HG02798 (cell line): ENCODE results near the gene CIT.

Source experiments
- ATAC-seq: cut with Tn5 transposase; IDR thresholded peaks from one replicate; pipeline ENCODE4 v1.9.1; 2021; ENCODE audit warnings: mild to moderate bottlenecking; ENCODE audit not compliant: unreplicated experiment, poor library complexity

Gene CIT

GRCh38 chr12:119807380-119807779, 69.7 kb downstream of the CIT start:
- no peak for ATAC-seq

DNA sequence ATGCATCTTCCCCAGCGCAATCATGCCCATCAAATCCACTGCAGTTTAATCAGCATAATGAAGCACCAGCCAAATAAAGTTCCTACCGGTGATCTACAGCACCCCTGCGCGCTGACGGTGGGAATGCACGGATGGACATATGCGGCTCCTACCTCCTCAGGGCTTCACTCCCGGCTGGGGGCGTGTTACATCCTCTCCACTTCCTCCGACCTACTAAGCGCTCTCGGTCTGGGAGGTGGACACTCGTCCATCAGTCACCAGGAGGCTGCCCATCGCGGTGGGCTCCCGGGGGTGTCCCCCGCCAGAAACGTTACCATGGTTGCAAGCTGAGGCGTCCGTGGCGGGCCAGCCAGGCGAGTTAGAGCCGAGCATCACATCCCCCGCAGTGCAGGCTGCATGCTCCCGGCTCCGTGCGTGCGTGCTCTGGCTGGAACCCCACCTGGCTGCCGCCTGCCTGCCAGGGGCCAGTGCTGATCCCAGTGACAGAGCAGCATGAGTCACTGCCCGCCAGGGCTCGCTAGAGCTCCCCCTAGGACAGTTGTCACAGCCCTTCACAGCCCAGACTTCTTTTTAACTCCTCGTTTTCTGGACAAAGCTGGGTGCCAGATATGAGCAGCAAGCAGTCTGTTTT, 73.0 kb downstream of the CIT start:
- ATAC-seq, result no peak

DNA sequence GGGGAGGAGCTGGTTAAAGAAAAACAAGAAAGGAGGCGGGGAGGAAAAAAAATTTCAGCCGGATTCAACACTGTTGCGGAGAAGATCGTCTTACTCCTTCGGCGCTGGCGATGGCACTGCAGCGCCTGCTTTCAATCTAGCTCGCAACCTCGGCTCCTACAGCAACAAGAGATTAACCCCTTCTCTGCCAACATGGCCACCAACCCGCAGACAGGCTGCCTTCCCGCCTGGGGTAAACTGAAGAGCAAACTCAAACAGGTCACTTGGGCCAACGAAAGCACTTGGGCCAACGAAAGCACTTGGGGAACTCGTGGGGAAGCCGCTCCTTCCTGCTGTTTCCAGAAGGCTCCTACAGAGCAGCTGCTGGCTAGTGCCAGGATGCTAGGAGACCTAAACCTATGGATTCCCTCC, 73.7 kb downstream of the CIT start:
- ATAC-seq, result no peak

DNA sequence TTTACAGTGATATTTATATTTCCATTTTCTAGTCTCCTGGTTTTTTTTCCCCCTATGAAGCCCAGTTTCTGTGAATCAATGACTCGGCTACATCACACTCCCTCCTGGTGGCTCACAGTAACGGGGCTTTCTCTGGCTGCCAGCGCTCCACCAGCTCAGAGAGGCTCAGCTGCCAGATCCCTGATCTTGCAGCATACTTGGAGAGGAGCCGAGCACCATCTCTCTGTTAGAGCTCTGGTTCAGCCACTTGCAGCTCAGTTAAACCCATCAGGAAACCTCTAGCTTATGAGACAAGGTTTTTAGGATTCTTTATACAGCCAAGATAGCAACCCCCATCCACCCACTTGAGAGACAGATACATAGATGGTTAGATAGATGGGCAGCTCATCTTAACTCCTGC, 74.6 kb downstream of the CIT start:
- ATAC-seq, result no peak

GRCh38 chr12:119797090-119797489, 80.0 kb downstream of the CIT start:
- ATAC-seq, result no peak

DNA sequence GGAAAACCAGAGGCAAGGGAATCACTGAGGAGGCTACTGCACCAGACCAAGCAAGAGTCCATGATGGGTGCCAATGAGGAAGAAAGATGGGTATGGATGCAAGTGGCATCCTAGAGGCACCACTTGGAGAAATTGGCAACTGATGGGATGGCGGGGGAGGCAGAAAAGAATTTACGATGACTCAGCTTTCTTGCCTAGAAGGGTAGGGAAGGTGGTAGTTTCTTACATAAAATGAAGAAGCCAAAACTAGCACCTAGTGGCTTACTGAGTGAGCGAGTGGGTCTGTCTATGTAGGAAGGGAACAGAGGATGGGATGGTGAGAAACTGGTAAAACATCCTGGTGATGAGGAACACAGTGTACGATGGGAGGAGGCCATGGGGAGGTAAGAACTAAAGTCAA, 80.8 kb downstream of the CIT start:
- no peak for ATAC-seq

DNA sequence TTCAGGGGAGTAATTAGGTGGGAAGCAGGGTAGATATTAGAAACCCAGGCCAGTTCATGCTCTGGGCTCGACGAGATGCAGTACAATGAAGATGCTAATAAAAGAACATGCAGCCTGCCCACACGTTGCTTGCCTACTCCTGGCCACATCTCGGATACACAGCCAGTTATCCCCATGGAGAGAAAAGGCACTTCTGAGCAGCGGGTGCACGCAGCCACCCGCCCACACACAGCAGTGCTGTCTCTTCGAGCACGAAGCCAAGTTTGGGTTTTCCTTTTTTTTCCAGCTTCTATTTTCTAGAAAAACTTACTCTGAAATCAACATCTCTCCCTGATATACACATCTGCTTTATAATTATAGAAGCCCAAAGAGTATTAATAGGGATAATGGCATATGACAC, 85.7 kb downstream of the CIT start:
- no peak for ATAC-seq

DNA sequence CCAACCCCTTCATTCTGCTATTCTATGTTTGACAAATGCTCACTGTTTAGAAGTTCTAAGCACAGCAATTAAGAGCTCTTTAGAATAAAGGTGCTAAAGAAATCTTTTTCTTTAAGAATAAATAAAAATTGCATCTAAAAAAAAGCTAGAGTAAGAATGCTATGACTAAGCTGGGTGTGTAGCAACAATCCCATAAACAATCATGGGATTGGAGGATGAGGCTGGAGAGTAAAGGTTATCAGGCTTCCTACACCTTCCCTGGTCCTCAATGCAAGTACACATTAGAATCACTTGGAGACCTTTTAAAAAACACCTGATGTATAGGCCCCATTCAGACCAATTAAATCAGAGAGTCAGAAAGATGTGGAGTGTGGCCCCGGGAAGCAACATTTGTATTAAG, 88.3 kb downstream of the CIT start:
- ATAC-seq, result no peak

GRCh38 chr12:119786539-119786938, 90.6 kb downstream of the CIT start:
- ATAC-seq, result no peak

DNA sequence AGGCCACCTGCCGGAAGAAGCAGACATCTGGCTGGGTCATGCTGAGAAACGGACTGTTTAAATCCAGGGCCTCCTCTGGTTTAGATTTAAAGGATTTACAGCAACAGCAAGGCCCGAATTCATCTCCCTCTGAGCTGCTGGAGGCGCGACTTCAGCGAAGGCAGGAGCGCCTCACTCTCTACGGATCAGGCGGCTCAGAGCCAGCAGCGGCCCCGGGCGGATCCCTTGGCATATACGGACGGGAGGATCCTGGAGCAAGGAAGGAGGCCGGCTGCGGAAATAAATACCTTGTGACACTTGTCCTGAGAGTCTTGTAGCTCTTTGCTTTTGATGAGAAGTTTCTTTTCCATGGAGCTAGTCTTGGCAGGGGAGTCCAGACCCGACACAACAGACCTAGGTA, 92.4 kb downstream of the CIT start:
- ATAC-seq, result no peak

DNA sequence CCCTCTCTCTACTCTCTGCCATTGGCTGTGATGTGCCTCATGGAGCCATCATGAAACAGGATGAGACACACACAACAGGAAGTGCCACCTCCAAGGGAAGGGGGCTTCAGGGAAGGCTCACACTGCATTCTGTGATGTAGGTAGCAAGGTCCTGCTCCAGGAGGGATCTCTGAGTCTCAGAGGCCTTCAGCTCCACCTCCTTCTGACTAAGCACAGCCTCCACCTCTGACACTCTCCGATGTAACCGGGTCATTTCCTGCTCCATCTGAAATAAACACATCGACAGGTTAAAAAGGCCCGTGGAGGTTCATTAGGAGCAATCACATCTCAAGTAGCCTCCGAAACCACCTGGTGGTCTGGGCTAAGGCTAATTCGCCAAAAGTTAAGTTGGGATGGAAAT, 93.3 kb downstream of the CIT start:
- ATAC-seq, result no peak

GRCh38 chr12:119781804-119782203, 95.3 kb downstream of the CIT start:
- no peak for ATAC-seq

- no peak for ATAC-seq
These were observed 96.2 kb downstream of the CIT start for GRCh38 chr12:119780786-119781434.

DNA sequence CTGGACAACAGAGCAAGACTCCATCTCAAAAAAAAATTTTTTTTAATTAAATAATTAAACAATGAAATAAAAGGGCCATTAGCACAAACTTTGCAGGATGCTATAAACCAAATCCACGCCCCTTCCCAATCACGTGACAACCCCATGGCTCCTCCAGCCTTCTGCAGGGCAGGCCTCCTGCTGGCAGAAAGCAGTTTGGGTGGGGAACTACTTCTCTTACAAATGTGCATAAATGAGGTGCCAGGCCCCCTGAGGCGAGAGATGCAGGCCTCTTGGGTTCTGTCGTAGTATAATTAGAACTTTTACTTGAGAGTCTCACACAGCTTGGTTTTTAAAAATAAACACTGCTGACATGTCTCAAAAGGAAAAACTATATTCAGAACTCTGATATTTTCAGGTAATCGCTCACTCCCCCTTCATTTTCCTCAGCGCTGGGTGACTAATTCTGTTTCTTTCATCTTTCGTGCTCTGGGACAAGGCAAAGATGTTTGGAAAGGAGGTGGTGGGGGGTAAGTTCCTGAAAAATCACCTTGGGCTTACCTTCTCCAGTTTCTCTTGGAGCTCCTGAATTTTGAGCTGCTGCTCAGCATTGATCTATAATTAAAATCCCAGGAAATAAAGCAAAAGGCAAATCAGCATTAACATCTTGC, 101.7 kb downstream of the CIT start:
- ATAC-seq, result no peak

DNA sequence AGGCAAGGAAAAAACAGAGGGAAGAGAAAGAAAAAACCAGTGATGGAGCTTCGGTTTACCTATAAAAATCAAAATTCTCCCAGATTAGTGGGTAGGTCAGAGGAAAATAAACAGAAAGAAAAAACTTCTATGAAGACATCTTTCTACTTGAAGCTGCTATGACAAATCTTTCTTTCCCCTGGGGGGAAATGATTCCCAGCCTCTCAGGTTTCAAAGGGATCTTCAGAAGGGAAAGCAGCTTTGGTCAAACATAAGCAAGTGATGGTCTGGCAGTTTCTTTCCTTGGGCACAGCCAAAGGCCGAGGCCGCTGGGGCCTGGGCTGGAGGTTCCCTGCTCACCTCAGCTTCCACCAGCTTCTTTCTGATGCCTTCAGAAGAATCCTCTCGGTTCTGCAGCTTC, 104.7 kb downstream of the CIT start:
- ATAC-seq, result no peak

- no peak for ATAC-seq
These were observed 107.0 kb downstream of the CIT start for GRCh38 chr12:119770146-119770545.

GRCh38 chr12:119762619-119763018, 114.5 kb downstream of the CIT start:
- ATAC-seq, result no peak

DNA sequence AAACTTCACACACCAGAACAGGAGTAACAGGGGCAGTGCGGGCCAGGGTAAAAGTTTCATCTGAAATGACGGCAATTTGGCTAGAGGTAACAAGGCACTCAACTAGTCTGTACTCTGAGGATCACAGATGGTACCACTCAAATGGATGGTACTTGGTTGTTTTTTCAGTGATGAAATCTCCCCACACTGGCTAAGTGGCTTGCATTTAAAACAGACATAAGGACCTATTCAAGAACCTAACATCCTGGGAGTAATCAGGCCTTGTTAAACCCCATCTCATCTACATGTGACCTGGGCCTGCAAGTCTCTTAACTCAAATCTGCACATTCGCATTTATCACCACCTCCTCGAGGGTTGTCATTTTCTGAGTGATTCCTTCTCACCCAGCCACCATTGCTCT, 118.4 kb downstream of the CIT start:
- ATAC-seq, result no peak

DNA sequence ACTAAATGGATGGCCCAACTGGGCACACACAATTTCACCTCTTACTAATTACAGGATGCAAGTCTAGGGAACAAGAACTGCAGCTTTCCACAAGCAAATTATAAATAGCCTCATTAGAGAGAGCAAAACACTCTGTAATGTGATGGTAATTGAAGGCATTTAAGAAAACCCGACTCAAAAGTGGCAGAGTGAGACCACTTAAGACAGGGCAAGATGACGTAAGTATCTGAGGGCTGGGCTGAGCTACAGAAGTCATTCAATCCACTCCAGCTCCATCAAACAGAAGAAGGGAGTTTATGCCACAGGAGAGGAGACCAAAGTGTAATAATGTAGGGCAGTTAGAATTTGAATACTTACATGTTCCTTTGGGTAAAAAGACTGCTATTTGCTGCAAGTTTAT, 118.9 kb downstream of the CIT start:
- no peak for ATAC-seq

DNA sequence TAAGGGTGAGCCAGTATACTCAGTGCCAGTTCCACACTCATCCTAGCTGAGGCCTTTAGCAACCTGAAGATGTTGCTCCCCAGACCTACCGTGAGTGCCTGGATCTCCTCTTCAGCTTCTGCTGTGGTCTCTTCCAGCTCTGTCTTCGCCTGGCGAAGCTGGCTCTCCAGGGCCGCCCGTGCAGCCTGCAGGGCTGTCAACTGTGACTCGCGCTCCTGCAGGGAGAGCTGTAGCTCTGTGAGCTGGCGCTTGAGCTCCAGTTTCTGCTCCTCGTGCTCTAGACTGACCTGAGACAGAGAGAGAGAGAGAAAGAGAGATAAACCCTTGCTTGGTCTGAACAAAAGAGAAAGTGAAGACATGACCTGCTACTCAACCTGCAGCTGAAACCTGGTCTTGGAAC, 125.2 kb downstream of the CIT start:
- no peak for ATAC-seq

GRCh38 chr12:119749666-119750065, 127.5 kb downstream of the CIT start:
- ATAC-seq, result no peak

- ATAC-seq, result no peak
These were observed 128.6 kb downstream of the CIT start for GRCh38 chr12:119748497-119748896.
